ENCODE data around the gene DCAF8L2.

DNA sequence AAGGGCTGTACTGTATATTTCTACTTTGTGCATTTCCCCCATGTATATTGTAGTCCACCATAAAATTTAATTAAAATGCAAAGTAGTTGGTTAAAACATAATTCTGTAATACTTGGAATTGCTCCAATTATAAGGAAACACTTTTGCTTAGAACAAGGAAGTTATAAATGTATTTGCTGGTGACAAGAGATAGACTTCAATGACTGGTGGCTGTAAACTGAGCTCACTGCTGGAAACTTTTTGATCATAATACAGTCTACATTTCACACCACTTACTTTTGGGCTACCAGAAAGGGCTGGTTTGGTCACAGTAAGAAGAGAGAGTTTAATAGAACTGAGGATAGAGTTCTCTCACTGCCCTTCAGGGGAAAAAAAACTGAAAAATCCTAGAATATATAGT is 32.7 kb downstream of the DCAF8L2 start:
- no peak for TF ChIP-seq CTCF (IDR thresholded peaks at IDR 0.05; ENCODE audit: low read depth, low read length)
- no peak for TF ChIP-seq POLR2A (IDR thresholded peaks at IDR 0.05; ENCODE audit: extremely low read depth, insufficient read length)
- TF ChIP-seq MAX (IDR thresholded peaks at IDR 0.05; ENCODE audit: low read depth, low read length) = no peak
